Liver (tissue), 3 donors: ENCODE data around the gene VWA5A.

Experiments used
- ATF3 ChIP-seq: IDR thresholded peaks from 2 replicates; pipeline ENCODE4 v1.6.1; 2016; ENCODE audit warnings: antibody characterized with exemption
- CTCF ChIP-seq: fragments of 150-350 bp; IDR thresholded peaks from 2 replicates; pipeline ENCODE4 v1.5.1; 2017; ENCODE audit warnings: improper control_type of control experiment, low read depth, low read length; ENCODE audit not compliant: missing input control
- GABPA ChIP-seq, 2 donors: IDR thresholded peaks in 1 of 2; conservative IDR thresholded peaks in 1 of 2; 2 replicates each; pipeline ENCODE4 v1.6.1; 2016; ENCODE audit warnings: antibody characterized with exemption in 2 of 2, mild to moderate bottlenecking in 1 of 2, moderate library complexity in 1 of 2
- MAX ChIP-seq: IDR thresholded peaks from 2 replicates; pipeline ENCODE4 v1.6.1; 2016; ENCODE audit warnings: antibody characterized with exemption
- RAD21 ChIP-seq, 2 donors: IDR thresholded peaks; 2 replicates each; pipeline ENCODE4 v1.6.1; 2016; ENCODE audit warnings: antibody characterized with exemption in 2 of 2, mild to moderate bottlenecking in 2 of 2
- TAF1 ChIP-seq: conservative IDR thresholded peaks from 2 replicates; pipeline ENCODE4 v1.6.1; 2016; ENCODE audit warnings: antibody characterized with exemption, mild to moderate bottlenecking
- YY1 ChIP-seq: IDR thresholded peaks from 2 replicates; pipeline ENCODE4 v1.6.1; 2016; ENCODE audit warnings: antibody characterized with exemption, mild to moderate bottlenecking
- donor health status: healthy.
- donor health status: healthy.

- TF ChIP-seq YY1 (no peak), CTCF (no peak), ATF3 (no peak), GABPA (IDR thresholded peaks at IDR 0.05 in 1 of 2, conservative IDR thresholded peaks at IDR 0.05 in 1 of 2) (no peak), RAD21 (IDR thresholded peaks at IDR 0.05) (no peak), MAX (no peak), TAF1 (no peak)
Observed at GRCh38 chr11:124109377-124109776, 5.9 kb upstream of the VWA5A start.
